Measurements from ENCODE around the gene UGT3A2.

DNA sequence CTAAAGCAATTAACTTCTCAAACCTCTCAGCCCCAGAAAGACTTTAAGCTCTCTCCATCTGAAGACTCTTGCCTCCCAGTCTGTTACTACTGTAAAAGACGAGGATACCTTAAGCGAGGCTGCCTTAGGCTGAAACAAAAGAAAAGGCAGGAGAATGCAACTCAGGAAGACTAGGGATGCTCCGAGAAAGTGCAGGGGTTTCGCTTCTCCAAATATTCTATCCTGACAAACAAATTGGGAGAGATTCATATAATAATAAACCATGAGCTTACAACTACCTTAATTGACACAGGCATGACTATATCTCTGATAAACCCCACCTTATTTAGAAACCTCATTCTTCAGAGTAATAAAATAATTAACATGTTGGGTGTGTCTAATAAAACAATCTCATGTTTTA is 70.6 kb downstream of the UGT3A2 start:
- TF ChIP-seq POLR2A (IDR thresholded peaks at IDR 0.05; ENCODE audit: low read length) (no peak), GATA1 (IDR thresholded peaks at IDR 0.05; ENCODE audit: low read depth, low read length) (no peak)
